ENCODE data around the gene HTR3E.
"Not testable (repeated sequence)": the region's sequence is repeated elsewhere in the genome, so short reads cannot be mapped to it uniquely, and the experiment has no call there.

GRCh38 chr3:184149770-184150169, 52.9 kb downstream of the HTR3E start:
- not testable (repeated sequence) for TF ChIP-seq SUZ12 (IDR thresholded peaks at IDR 0.05; ENCODE audit: extremely low read depth, insufficient read depth, insufficient read length); YY1 (IDR thresholded peaks at IDR 0.05; ENCODE audit: insufficient read depth, insufficient read length)
